Central memory CD8-positive, alpha-beta T cell (primary cell): ENCODE measurements around the gene ZBTB39.
"Not testable (repeated sequence)": the region's sequence is repeated elsewhere in the genome, so short reads cannot be mapped to it uniquely, and the experiment has no call there.

ENCODE experiments used
- ATAC-seq: fragments of 150-1000 bp; cut with Tn5 transposase; replicated peaks from 2 replicates; pipeline ENCODE4 v1.10.0; 2022; ENCODE audit warnings: mild to moderate bottlenecking, moderate FRiP score, moderate number of reproducible peaks; ENCODE audit not compliant: poor library complexity, severe bottlenecking; ENCODE audit errors: extremely low read depth
- DNase-seq, 2 donors: peaks; one replicate each; pipeline ENCODE4 v3.0.0; 2021; ENCODE audit warnings: low spot score in 2 of 2
- H3K27ac Mint-ChIP-seq: one replicate; pipeline ENCODE4 v1.8.0; 2022; ENCODE audit warnings: low read depth, mild to moderate bottlenecking, moderate library complexity, mixed read lengths
- H3K27me3 Mint-ChIP-seq: one replicate; pipeline ENCODE4 v1.8.0; 2022; ENCODE audit warnings: mixed read lengths
- H3K36me3 Mint-ChIP-seq: one replicate; pipeline ENCODE4 v1.8.0; 2022; ENCODE audit warnings: mild to moderate bottlenecking, moderate library complexity, mixed read lengths; ENCODE audit not compliant: insufficient read depth
- H3K4me1 Mint-ChIP-seq: one replicate; pipeline ENCODE4 v1.8.0; 2022; ENCODE audit warnings: mixed read lengths
- H3K4me3 Mint-ChIP-seq: one replicate; pipeline ENCODE4 v1.8.0; 2022; ENCODE audit warnings: mild to moderate bottlenecking, moderate library complexity, mixed read lengths
- H3K9me3 Mint-ChIP-seq: one replicate; pipeline ENCODE4 v1.8.0; 2022; ENCODE audit warnings: mixed read lengths

Gene ZBTB39

GRCh38 chr12:56991319-56992246 is 14.8 kb downstream of the ZBTB39 start:
- peaks cover 8% of the 10 kb centered on the region for H3K36me3 Mint-ChIP-seq
- H3K9me3 Mint-ChIP-seq = no peaks in the 10 kb centered on the region
- ATAC-seq = no peak
- peaks cover 13% of the 10 kb centered on the region for H3K4me1 Mint-ChIP-seq
- no peak overlapping the region for H3K27ac Mint-ChIP-seq
- no peak overlapping the region for H3K4me3 Mint-ChIP-seq
- DNase-seq = no peak
- H3K27me3 Mint-ChIP-seq = no peaks in the 10 kb centered on the region

- no peak overlapping the region for H3K4me3 Mint-ChIP-seq
- no peaks in the 10 kb centered on the region for H3K9me3 Mint-ChIP-seq
- peaks cover 6% of the 10 kb centered on the region for H3K4me1 Mint-ChIP-seq
- H3K36me3 Mint-ChIP-seq = peaks cover 7% of the 10 kb centered on the region
- no peak for ATAC-seq
- H3K27me3 Mint-ChIP-seq = no peaks in the 10 kb centered on the region
- H3K27ac Mint-ChIP-seq = no peak overlapping the region
- DNase-seq = peak in 1 of 2 donors; percentile 5
Measured at GRCh38 chr12:56990648-56991318, 15.6 kb downstream of the ZBTB39 start.

- Mint-ChIP-seq H3K27ac (no peak overlapping the region), H3K4me1 (peaks cover 5% of the 10 kb centered on the region), H3K4me3 (no peak overlapping the region), H3K9me3 (no peaks in the 10 kb centered on the region), H3K27me3 (no peaks in the 10 kb centered on the region), H3K36me3 (peaks cover 6% of the 10 kb centered on the region)
- ATAC-seq (no peak), DNase-seq (no peak)
Measured at GRCh38 chr12:56989861-56990610, 16.3 kb downstream of the ZBTB39 start.

- H3K36me3 Mint-ChIP-seq = peaks cover 4% of the 10 kb centered on the region
- no peaks in the 10 kb centered on the region for H3K27me3 Mint-ChIP-seq
- no peaks in the 10 kb centered on the region for H3K9me3 Mint-ChIP-seq
- no peak overlapping the region for H3K4me3 Mint-ChIP-seq
- ATAC-seq = no peak
- no peak overlapping the region for H3K27ac Mint-ChIP-seq
- H3K4me1 Mint-ChIP-seq = peaks cover 5% of the 10 kb centered on the region
- peak in 1 of 2 donors; percentile 7 for DNase-seq
Measured at GRCh38 chr12:56988207-56988739, 18.1 kb downstream of the ZBTB39 start.

- ATAC-seq (no peak), DNase-seq (peak; percentile 55 to 67)
- Mint-ChIP-seq H3K4me3 (peak overlapping the region; percentile 18), H3K36me3 (peaks cover 4% of the 10 kb centered on the region), H3K9me3 (no peaks in the 10 kb centered on the region), H3K27ac (no peak overlapping the region), H3K4me1 (peaks cover 5% of the 10 kb centered on the region), H3K27me3 (no peaks in the 10 kb centered on the region)
Measured at GRCh38 chr12:56987551-56988053, 18.7 kb downstream of the ZBTB39 start.

- Mint-ChIP-seq H3K4me3 (peak overlapping the region; percentile 18), H3K27ac (no peak overlapping the region)
- ATAC-seq = no peak
Measured at GRCh38 chr12:56987011-56987410, 19.3 kb downstream of the ZBTB39 start.

GRCh38 chr12:56985714-56986113 is 20.6 kb downstream of the ZBTB39 start:
- DNase-seq, H3K4me3 Mint-ChIP-seq, H3K4me1 Mint-ChIP-seq, H3K27me3 Mint-ChIP-seq, ATAC-seq, H3K36me3 Mint-ChIP-seq, H3K9me3 Mint-ChIP-seq, H3K27ac Mint-ChIP-seq: not testable (repeated sequence)

More at GRCh38 chr12:56987011-56987410, 19.3 kb downstream of the ZBTB39 start:
- Mint-ChIP-seq H3K9me3 (no peaks in the 10 kb centered on the region), H3K36me3 (peaks cover 4% of the 10 kb centered on the region), H3K4me1 (peaks cover 5% of the 10 kb centered on the region), H3K27me3 (no peaks in the 10 kb centered on the region)
- DNase-seq = peak in 1 of 2 donors; percentile 11

- Mint-ChIP-seq H3K36me3 (peaks cover 4% of the 10 kb centered on the region), H3K4me3 (no peak overlapping the region), H3K4me1 (peaks cover 5% of the 10 kb centered on the region), H3K9me3 (no peaks in the 10 kb centered on the region), H3K27me3 (no peaks in the 10 kb centered on the region), H3K27ac (peak overlapping the region; percentile 48)
- no peak for ATAC-seq
- no peak for DNase-seq
Measured at GRCh38 chr12:56983386-56983785, 23.0 kb downstream of the ZBTB39 start.

GRCh38 chr12:56982578-56983236 is 23.6 kb downstream of the ZBTB39 start:
- H3K4me3 Mint-ChIP-seq, DNase-seq, H3K27me3 Mint-ChIP-seq, ATAC-seq, H3K9me3 Mint-ChIP-seq, H3K4me1 Mint-ChIP-seq, H3K27ac Mint-ChIP-seq, H3K36me3 Mint-ChIP-seq: not testable (repeated sequence)

- Mint-ChIP-seq H3K9me3 (no peaks in the 10 kb centered on the region), H3K4me3 (no peak overlapping the region), H3K36me3 (no peaks in the 10 kb centered on the region), H3K27me3 (no peaks in the 10 kb centered on the region), H3K27ac (no peak overlapping the region), H3K4me1 (no peaks in the 10 kb centered on the region)
- no peak for ATAC-seq
- DNase-seq = no peak
Measured at GRCh38 chr12:56980941-56981530, 25.3 kb downstream of the ZBTB39 start.

- Mint-ChIP-seq H3K27me3 (no peaks in the 10 kb centered on the region), H3K4me3 (no peak overlapping the region), H3K27ac (no peak overlapping the region), H3K4me1 (no peaks in the 10 kb centered on the region), H3K9me3 (no peaks in the 10 kb centered on the region), H3K36me3 (no peaks in the 10 kb centered on the region)
- DNase-seq (no peak), ATAC-seq (no peak)
Measured at GRCh38 chr12:56980268-56980667, 26.1 kb downstream of the ZBTB39 start.
